WTC11 (cell line): Measurements from ENCODE around the gene KLF11. TPM values are rescaled to one million over a fixed set of nuclear protein-coding genes. Genes with fewer than 3 reads are reported as not detected.
A peak's percentile ranks its signal among the peaks of the same experiment; 100 is the strongest.

Experiments used
- ATAC-seq: fragments of 200-7000 bp; cut with Tn5 transposase; 2 replicates; pipeline ENCODE4 v1.10.0; 2021; ENCODE audit warnings: mild to moderate bottlenecking, moderate library complexity
- CTCF ChIA-PET: fragments of 300-600 bp; sonication (Branson Sonifier 250); formaldehyde crosslinking; loops from one replicate; lab custom pipeline; 2021; ENCODE audit warnings: antibody characterized with exemption; lab: Charles Lee
- POLR2A ChIA-PET: fragments of 350-600 bp; sonication (Branson Sonifier 250); formaldehyde crosslinking; loops from one replicate; lab custom pipeline; 2021; ENCODE audit warnings: antibody characterized with exemption; lab: Charles Lee
- DNase-seq: peaks from one replicate; pipeline ENCODE4 v3.0.0; 2021; ENCODE audit warnings: low spot score
- H3K27ac Mint-ChIP-seq: 2 replicates; pipeline ENCODE4 v1.8.0; 2021; ENCODE audit warnings: mixed read lengths
- H3K27me3 Mint-ChIP-seq: 2 replicates; pipeline ENCODE4 v1.8.0; 2021; ENCODE audit warnings: low read depth, mild to moderate bottlenecking, moderate library complexity, mixed read lengths
- H3K36me3 Mint-ChIP-seq: 2 replicates; pipeline ENCODE4 v1.8.0; 2021; ENCODE audit warnings: mixed read lengths
- H3K4me1 Mint-ChIP-seq: 2 replicates; pipeline ENCODE4 v1.8.0; 2022; ENCODE audit warnings: mixed read lengths
- H3K4me3 Mint-ChIP-seq: 2 replicates; pipeline ENCODE4 v1.8.0; 2021; ENCODE audit warnings: mild to moderate bottlenecking, moderate library complexity, mixed read lengths
- H3K9me3 Mint-ChIP-seq: 2 replicates; pipeline ENCODE4 v1.8.0; 2021; ENCODE audit warnings: mixed read lengths
- ATF1 ChIP-seq: sonication (generic); formaldehyde crosslinking; IDR thresholded peaks from 2 replicates; pipeline ENCODE4 v1.8.1; 2023; ENCODE audit warnings: mild to moderate bottlenecking, moderate library complexity, missing genetic modification reagents
- CDX4 ChIP-seq: fragments of 250-450 bp; sonication (Bioruptor Pico); IDR thresholded peaks from 2 replicates; pipeline ENCODE4 v1.9.0; 2021; ENCODE audit warnings: moderate library complexity, mild to moderate bottlenecking, inconsistent platforms, borderline replicate concordance
- CTCF ChIP-seq: fragments of 200-600 bp; IDR thresholded peaks from 2 replicates; pipeline ENCODE4 v1.8.0; 2022; ENCODE audit warnings: antibody characterized with exemption
- EMX1 ChIP-seq: fragments of 250-450 bp; sonication (Bioruptor Pico); IDR thresholded peaks from 2 replicates; pipeline ENCODE4 v1.8.0; 2021; ENCODE audit warnings: mild to moderate bottlenecking
- FOXJ3 ChIP-seq: sonication (generic); formaldehyde crosslinking; IDR thresholded peaks from 2 replicates; pipeline ENCODE4 v1.9.0; 2021; ENCODE audit warnings: missing genetic modification reagents, mild to moderate bottlenecking, borderline replicate concordance
- FOXP1 ChIP-seq: sonication (generic); formaldehyde crosslinking; IDR thresholded peaks from 2 replicates; pipeline ENCODE4 v1.8.0; 2022; ENCODE audit warnings: missing genetic modification reagents, mild to moderate bottlenecking, moderate library complexity, borderline replicate concordance
- GRHL2 ChIP-seq: fragments of 250-450 bp; sonication (Bioruptor Pico); IDR thresholded peaks from 2 replicates; pipeline ENCODE4 v1.8.0; 2022; ENCODE audit warnings: mild to moderate bottlenecking, moderate library complexity; ENCODE audit not compliant: insufficient replicate concordance, severe bottlenecking
- GTF2I ChIP-seq: fragments of 250-450 bp; sonication (Bioruptor Pico); conservative IDR thresholded peaks from 2 replicates; pipeline ENCODE4 v1.4.0; 2021; ENCODE audit warnings: mild to moderate bottlenecking
- HMGA2 ChIP-seq: fragments of 250-450 bp; sonication (Bioruptor Pico); IDR thresholded peaks from 2 replicates; pipeline ENCODE4 v1.4.0; 2021; ENCODE audit warnings: mild to moderate bottlenecking, moderate library complexity
- IRF2 ChIP-seq: sonication (generic); formaldehyde crosslinking; IDR thresholded peaks from 2 replicates; pipeline ENCODE4 v1.8.0; 2022; ENCODE audit warnings: low read depth, missing genetic modification reagents, borderline replicate concordance
- JAZF1 ChIP-seq: fragments of 250-450 bp; sonication (Bioruptor Pico); IDR thresholded peaks from 2 replicates; pipeline ENCODE4 v1.9.0; 2021; ENCODE audit warnings: moderate library complexity, mild to moderate bottlenecking, inconsistent platforms
- KAT7 ChIP-seq: sonication (generic); formaldehyde crosslinking; IDR thresholded peaks from 2 replicates; pipeline ENCODE4 v1.8.1; 2023; ENCODE audit warnings: missing genetic modification reagents, mild to moderate bottlenecking, borderline replicate concordance
- MYBL2 ChIP-seq: sonication (generic); formaldehyde crosslinking; IDR thresholded peaks from 2 replicates; pipeline ENCODE4 v1.8.1; 2023; ENCODE audit warnings: mild to moderate bottlenecking, moderate library complexity, missing genetic modification reagents
- NFATC4 ChIP-seq: fragments of 250-450 bp; sonication (Bioruptor Pico); IDR thresholded peaks from 2 replicates; pipeline ENCODE4 v1.9.0; 2021; ENCODE audit warnings: mild to moderate bottlenecking
- PRDM15 ChIP-seq: sonication (generic); formaldehyde crosslinking; IDR thresholded peaks from 2 replicates; pipeline ENCODE4 v1.8.0; 2022; ENCODE audit warnings: missing genetic modification reagents
- SMAD3 ChIP-seq: sonication (generic); formaldehyde crosslinking; IDR thresholded peaks from 2 replicates; pipeline ENCODE4 v1.8.0; 2022; ENCODE audit warnings: missing genetic modification reagents, mild to moderate bottlenecking, borderline replicate concordance
- TCF7 ChIP-seq: sonication (generic); formaldehyde crosslinking; IDR thresholded peaks from 2 replicates; pipeline ENCODE4 v1.8.0; 2022; ENCODE audit warnings: mild to moderate bottlenecking, low read depth, missing genetic modification reagents, moderate library complexity
- TEAD4 ChIP-seq: sonication (generic); formaldehyde crosslinking; IDR thresholded peaks from 2 replicates; pipeline ENCODE4 v1.8.0; 2022; ENCODE audit warnings: mild to moderate bottlenecking, missing genetic modification reagents
- ZBTB43 ChIP-seq: sonication (generic); formaldehyde crosslinking; IDR thresholded peaks from 2 replicates; pipeline ENCODE4 v1.8.1; 2023; ENCODE audit warnings: mild to moderate bottlenecking, missing genetic modification reagents
- ZNF219 ChIP-seq: sonication (generic); formaldehyde crosslinking; IDR thresholded peaks from 2 replicates; pipeline ENCODE4 v1.8.0; 2023; ENCODE audit warnings: missing genetic modification reagents, mild to moderate bottlenecking, borderline replicate concordance
- ZNF281 ChIP-seq: sonication (generic); formaldehyde crosslinking; IDR thresholded peaks from 2 replicates; pipeline ENCODE4 v1.8.0; 2023; ENCODE audit warnings: mild to moderate bottlenecking, missing genetic modification reagents
- ZNF317 ChIP-seq: sonication (generic); formaldehyde crosslinking; IDR thresholded peaks from 2 replicates; pipeline ENCODE4 v1.8.1; 2023; ENCODE audit warnings: low read depth, mild to moderate bottlenecking, moderate library complexity, missing genetic modification reagents, borderline replicate concordance
- ZNF425 ChIP-seq: fragments of 250-450 bp; sonication (Bioruptor Pico); conservative IDR thresholded peaks from 2 replicates; pipeline ENCODE4 v1.9.0; 2021; ENCODE audit warnings: mild to moderate bottlenecking
- total RNA-seq: library from RNA; stranded (reverse); gene quantifications from 3 replicates; pipeline ENCODE4 v1.2.3, GENCODE V29; 2021

The KLF11 gene
- total RNA-seq, 1 experiment from 2014 or later, result 8.8 TPM

GRCh38 chr2:10058251-10059015, 15.1 kb downstream of the KLF11 start:
- no peak overlapping the region for H3K4me3 Mint-ChIP-seq
- no peak for TF ChIP-seq ZNF317
- no peak for TF ChIP-seq ZNF219
- TF ChIP-seq TEAD4 (CRISPR knock-in tag), result no peak
- TF ChIP-seq CDX4, result no peak
- no peak for TF ChIP-seq PRDM15
- no peak for TF ChIP-seq SMAD3
- no peak for TF ChIP-seq MYBL2 (CRISPR knock-in tag)
- TF ChIP-seq GTF2I, result no peak
- no peak for TF ChIP-seq ZNF281 (CRISPR knock-in tag)
- peaks cover 28% of the 10 kb centered on the region for H3K4me1 Mint-ChIP-seq
- H3K36me3 Mint-ChIP-seq, result peaks cover 11% of the 10 kb centered on the region; the same call in 1 of the 2 replicates
- DNase-seq, result peak; percentile 25
- no peak for ATAC-seq
- H3K27me3 Mint-ChIP-seq, result no peaks in the 10 kb centered on the region
- H3K9me3 Mint-ChIP-seq, result no peaks in the 10 kb centered on the region
- CTCF ChIA-PET, result interaction anchor here (0.6 to 6.2 kb wide), 16 partner anchors 11 to 377 kb away, joined by 3 to 112 read pairs (median 9); no protein-coding TSS in a partner anchor
- POLR2A ChIA-PET, result interaction anchor here (1.0 to 2.0 kb wide), 5 partner anchors 10 to 583 kb away, joined by 4 to 5 read pairs (median 5); partner anchors contain the start of gene KLF11
- H3K27ac Mint-ChIP-seq, result no peak overlapping the region

- ATAC-seq (no peak), DNase-seq (no peak)
- POLR2A ChIA-PET, result no interaction called here
- no peak for TF ChIP-seq FOXJ3 (CRISPR knock-in tag)
- no peak for TF ChIP-seq ZBTB43
- no peak for TF ChIP-seq NFATC4 (CRISPR knock-in tag)
- no peak for TF ChIP-seq HMGA2 (CRISPR knock-in tag)
- no peak for TF ChIP-seq GRHL2 (CRISPR knock-in tag)
- TF ChIP-seq EMX1 (CRISPR knock-in tag), result no peak
- TF ChIP-seq GTF2I, result no peak
- no peak for TF ChIP-seq ATF1 (CRISPR knock-in tag)
- no peak for TF ChIP-seq ZNF425 (CRISPR knock-in tag)
- TF ChIP-seq CTCF, result no peak
- TF ChIP-seq FOXP1, result no peak
- TF ChIP-seq TCF7 (CRISPR knock-in tag), result no peak
- TF ChIP-seq KAT7 (CRISPR knock-in tag), result no peak
- no peak for TF ChIP-seq IRF2 (CRISPR knock-in tag)
- no peak for TF ChIP-seq JAZF1
Observed at GRCh38 chr2:10059016-10059351, 15.6 kb downstream of the KLF11 start.

More at GRCh38 chr2:10059016-10059351, 15.6 kb downstream of the KLF11 start:
- Mint-ChIP-seq H3K4me3 (no peak overlapping the region), H3K36me3 (peaks cover 6% of the 10 kb centered on the region; the same call in 1 of the 2 replicates), H3K4me1 (peaks cover 26% of the 10 kb centered on the region), H3K27ac (no peak overlapping the region; the same call in 1 of the 2 replicates), H3K9me3 (no peaks in the 10 kb centered on the region), H3K27me3 (no peaks in the 10 kb centered on the region)
- CTCF ChIA-PET, result interaction anchor here (0.7 to 6.2 kb wide), 6 partner anchors 13 to 375 kb away, joined by 3 to 112 read pairs (median 6); partner anchors contain the start of gene CYS1
